SK-N-SH treated with all-trans-retinoic acid at 6 μM for 48 hours (cell line): ENCODE measurements around the gene GNG11.

ENCODE experiments used
- ATAC-seq: fragments of 200-7000 bp; cut with Tn5 transposase; 3 replicates; pipeline ENCODE4 v1.9.1; 2020; ENCODE audit warnings: mild to moderate bottlenecking, moderate library complexity
- ARNTL ChIP-seq: fragments of 450-650 bp; formaldehyde crosslinking; IDR thresholded peaks from 2 replicates; pipeline ENCODE4 v1.5.0; 2020; ENCODE audit warnings: low read depth, mild to moderate bottlenecking, moderate library complexity, borderline replicate concordance
- BACH2 ChIP-seq: fragments of 250-450 bp; sonication (Bioruptor Pico); IDR thresholded peaks from 2 replicates; pipeline ENCODE4 v1.9.0; 2021; ENCODE audit warnings: mild to moderate bottlenecking, borderline replicate concordance
- CSDC2 ChIP-seq: fragments of 250-450 bp; sonication (Bioruptor Pico); IDR thresholded peaks from 2 replicates; pipeline ENCODE4 v1.5.0; 2020; ENCODE audit warnings: mild to moderate bottlenecking, moderate library complexity
- ESRRG ChIP-seq: fragments of 250-450 bp; sonication (Bioruptor Pico); IDR thresholded peaks from 2 replicates; pipeline ENCODE4 v1.6.1; 2021; ENCODE audit warnings: mild to moderate bottlenecking
- GLIS3 ChIP-seq: fragments of 250-450 bp; sonication (Bioruptor Pico); IDR thresholded peaks from 2 replicates; pipeline ENCODE4 v1.5.0; 2020; ENCODE audit warnings: mild to moderate bottlenecking, moderate library complexity
- ISL1 ChIP-seq: fragments of 250-450 bp; sonication (Bioruptor Pico); IDR thresholded peaks from 2 replicates; pipeline ENCODE4 v2.1.2; 2022; ENCODE audit warnings: mild to moderate bottlenecking, moderate library complexity
- OSR1 ChIP-seq: fragments of 250-450 bp; sonication (Bioruptor Pico); IDR thresholded peaks from 2 replicates; pipeline ENCODE4 v1.8.0; 2022; ENCODE audit warnings: moderate library complexity, mild to moderate bottlenecking, inconsistent platforms
- PPARA ChIP-seq: fragments of 250-450 bp; sonication (Bioruptor Pico); IDR thresholded peaks from 2 replicates; pipeline ENCODE4 v1.5.0; 2020; ENCODE audit warnings: mild to moderate bottlenecking, borderline replicate concordance
- RARB ChIP-seq: fragments of 250-450 bp; sonication (Bioruptor Pico); IDR thresholded peaks from 2 replicates; pipeline ENCODE4 v1.8.0; 2021; ENCODE audit warnings: mild to moderate bottlenecking, moderate library complexity
- SNAI2 ChIP-seq: fragments of 250-450 bp; sonication (Bioruptor Pico); IDR thresholded peaks from 2 replicates; pipeline ENCODE4 v1.5.0; 2020; ENCODE audit warnings: mild to moderate bottlenecking, moderate library complexity
- TCF4 ChIP-seq: fragments of 250-450 bp; sonication (Bioruptor Pico); IDR thresholded peaks from 2 replicates; pipeline ENCODE4 v1.8.0; 2021; ENCODE audit warnings: mild to moderate bottlenecking, moderate library complexity, borderline replicate concordance
- TOX ChIP-seq: fragments of 250-450 bp; sonication (Bioruptor Pico); IDR thresholded peaks from 2 replicates; pipeline ENCODE4 v1.8.0; 2021; ENCODE audit warnings: mild to moderate bottlenecking, moderate library complexity, borderline replicate concordance
- ZC3H10 ChIP-seq: fragments of 250-450 bp; sonication (Bioruptor Pico); IDR thresholded peaks from 2 replicates; pipeline ENCODE4 v1.5.1; 2021; ENCODE audit warnings: mild to moderate bottlenecking, moderate library complexity
- ZFP3 ChIP-seq: fragments of 250-450 bp; sonication (Bioruptor Pico); IDR thresholded peaks from 2 replicates; pipeline ENCODE4 v1.5.0; 2020; ENCODE audit warnings: mild to moderate bottlenecking, moderate library complexity
- ZFP30 ChIP-seq: fragments of 450-650 bp; formaldehyde crosslinking; IDR thresholded peaks from 2 replicates; pipeline ENCODE4 v1.5.0; 2022; ENCODE audit warnings: mild to moderate bottlenecking, moderate library complexity
- ZNF565 ChIP-seq: fragments of 450-650 bp; formaldehyde crosslinking; conservative IDR thresholded peaks from 2 replicates; pipeline ENCODE4 v1.5.0; 2020; ENCODE audit warnings: low read depth, mild to moderate bottlenecking, moderate library complexity
- ZNF70 ChIP-seq: fragments of 450-650 bp; formaldehyde crosslinking; IDR thresholded peaks from 2 replicates; pipeline ENCODE4 v1.5.0; 2020; ENCODE audit warnings: mild to moderate bottlenecking, moderate library complexity
- ZNF8 ChIP-seq: fragments of 450-650 bp; formaldehyde crosslinking; IDR thresholded peaks from 2 replicates; pipeline ENCODE4 v1.5.0; 2020; ENCODE audit warnings: mild to moderate bottlenecking, moderate library complexity
- TF ChIP-seq, protein P1 (sequence below): fragments of 250-450 bp; sonication (Bioruptor Pico); IDR thresholded peaks from 2 replicates; pipeline ENCODE4 v1.8.0; 2020; ENCODE audit warnings: mild to moderate bottlenecking, moderate library complexity, borderline replicate concordance
- TF ChIP-seq, protein P2 (sequence below): fragments of 250-450 bp; sonication (Bioruptor Pico); IDR thresholded peaks from 2 replicates; pipeline ENCODE4 v1.5.1; 2021; ENCODE audit warnings: mild to moderate bottlenecking, moderate library complexity
- TF ChIP-seq, protein P3 (sequence below): fragments of 250-450 bp; sonication (Bioruptor Pico); IDR thresholded peaks from 2 replicates; pipeline ENCODE4 v1.8.0; 2021; ENCODE audit warnings: low read depth, mild to moderate bottlenecking, moderate library complexity, borderline replicate concordance
- TF ChIP-seq, protein P4 (sequence below): fragments of 250-450 bp; sonication (Bioruptor Pico); IDR thresholded peaks from 2 replicates; pipeline ENCODE4 v1.5.1; 2020; ENCODE audit warnings: low read depth, mild to moderate bottlenecking, moderate library complexity

Gene GNG11

DNA sequence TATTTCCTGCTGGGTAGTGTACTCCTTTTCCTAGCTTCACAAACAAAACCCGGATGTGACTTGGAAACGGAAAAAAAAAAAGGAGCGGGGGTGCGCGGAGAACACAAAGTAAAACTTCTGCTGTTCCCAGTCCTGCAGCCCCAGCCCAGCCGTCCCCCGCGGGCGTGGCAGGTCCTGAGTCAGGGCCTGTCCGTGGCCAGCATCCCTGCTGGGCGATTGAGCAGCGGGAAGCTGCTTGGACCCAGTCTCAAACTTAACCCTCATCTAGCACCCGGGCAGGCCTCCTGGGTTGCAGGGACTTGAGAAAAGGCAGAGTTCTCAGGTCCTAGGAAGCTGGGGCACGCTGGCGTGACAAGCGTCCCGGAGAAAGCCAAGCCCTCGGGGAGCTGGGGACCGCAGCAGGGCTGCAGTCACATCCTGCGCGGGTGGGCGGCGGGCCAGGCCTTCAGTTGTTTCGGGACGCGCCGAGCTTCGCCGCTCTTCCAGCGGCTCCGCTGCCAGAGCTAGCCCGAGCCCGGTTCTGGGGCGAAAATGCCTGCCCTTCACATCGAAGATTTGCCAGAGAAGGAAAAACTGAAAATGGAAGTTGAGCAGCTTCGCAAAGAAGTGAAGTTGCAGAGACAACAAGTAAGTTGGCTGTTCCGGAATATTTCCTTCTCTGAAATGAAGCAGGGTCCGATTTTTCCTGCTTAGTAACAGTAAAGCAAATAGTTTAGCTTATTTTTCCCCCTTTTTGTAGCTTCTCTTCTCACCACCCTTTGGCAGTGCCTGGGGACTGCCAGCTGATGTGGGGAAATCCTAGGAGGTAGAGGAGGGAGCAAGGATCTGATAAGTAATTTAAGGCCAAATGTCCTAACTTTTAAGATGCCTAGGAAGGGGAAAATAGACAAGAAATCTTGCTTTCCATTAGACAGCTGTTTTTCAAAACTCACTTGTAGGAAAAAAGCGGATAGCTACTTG lies at the start of gene GNG11:
TSS of gene GNG11 (plus strand) at position 129 of the 960 bp plus-strand sequence. CDS start at position 532, 403 bp downstream.
- TF ChIP-seq ZNF8 (CRISPR knock-in tag) (peak; percentile 52), SNAI2 (CRISPR knock-in tag) (no peak), ZFP3 (peak; percentile 50; the same call in 1 of the 2 replicates), ZFP30 (no peak), ZNF70 (CRISPR knock-in tag) (peak; percentile 32; the same call in 1 of the 2 replicates)
- TF ChIP-seq, protein P1, sequence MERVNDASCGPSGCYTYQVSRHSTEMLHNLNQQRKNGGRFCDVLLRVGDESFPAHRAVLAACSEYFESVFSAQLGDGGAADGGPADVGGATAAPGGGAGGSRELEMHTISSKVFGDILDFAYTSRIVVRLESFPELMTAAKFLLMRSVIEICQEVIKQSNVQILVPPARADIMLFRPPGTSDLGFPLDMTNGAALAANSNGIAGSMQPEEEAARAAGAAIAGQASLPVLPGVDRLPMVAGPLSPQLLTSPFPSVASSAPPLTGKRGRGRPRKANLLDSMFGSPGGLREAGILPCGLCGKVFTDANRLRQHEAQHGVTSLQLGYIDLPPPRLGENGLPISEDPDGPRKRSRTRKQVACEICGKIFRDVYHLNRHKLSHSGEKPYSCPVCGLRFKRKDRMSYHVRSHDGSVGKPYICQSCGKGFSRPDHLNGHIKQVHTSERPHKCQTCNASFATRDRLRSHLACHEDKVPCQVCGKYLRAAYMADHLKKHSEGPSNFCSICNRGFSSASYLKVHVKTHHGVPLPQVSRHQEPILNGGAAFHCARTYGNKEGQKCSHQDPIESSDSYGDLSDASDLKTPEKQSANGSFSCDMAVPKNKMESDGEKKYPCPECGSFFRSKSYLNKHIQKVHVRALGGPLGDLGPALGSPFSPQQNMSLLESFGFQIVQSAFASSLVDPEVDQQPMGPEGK (CRISPR knock-in tag) = no peak
- ATAC-seq = peak; percentile 85

DNA sequence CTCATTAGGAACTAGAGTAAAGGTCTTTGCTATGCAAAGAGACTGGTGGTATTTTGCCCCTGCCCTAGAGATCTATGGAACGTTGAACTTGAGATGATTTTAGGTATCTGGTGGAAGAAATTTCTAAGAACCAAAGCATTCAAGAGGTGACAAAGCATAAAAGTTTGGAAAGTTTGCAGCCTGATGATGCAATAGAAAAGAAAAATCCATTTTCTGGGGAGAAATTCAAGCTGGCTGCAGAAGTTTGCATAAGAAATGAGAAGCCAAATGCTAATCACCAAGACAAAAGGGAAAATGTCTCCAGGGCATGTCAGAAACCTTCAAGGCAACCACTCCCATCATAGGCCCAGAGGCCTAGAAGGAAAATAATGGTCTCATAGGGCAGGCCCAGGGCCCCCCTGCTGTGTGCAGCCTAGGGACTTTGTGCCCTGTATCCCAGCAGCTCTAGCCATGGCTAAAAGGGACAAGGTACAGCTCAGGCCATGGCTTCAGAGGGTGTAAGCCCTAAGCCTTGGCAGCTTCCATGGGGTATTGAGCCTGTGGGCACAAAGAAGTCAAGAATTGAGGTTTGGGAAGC lies 47.4 kb upstream of the GNG11 start:
- no peak for ATAC-seq
- no peak for TF ChIP-seq TCF4 (CRISPR knock-in tag)
- TF ChIP-seq CSDC2 (CRISPR knock-in tag) = no peak
- no peak for TF ChIP-seq ZNF565 (CRISPR knock-in tag)
- no peak for TF ChIP-seq ZC3H10 (CRISPR knock-in tag)
- TF ChIP-seq TOX (CRISPR knock-in tag) = no peak

DNA sequence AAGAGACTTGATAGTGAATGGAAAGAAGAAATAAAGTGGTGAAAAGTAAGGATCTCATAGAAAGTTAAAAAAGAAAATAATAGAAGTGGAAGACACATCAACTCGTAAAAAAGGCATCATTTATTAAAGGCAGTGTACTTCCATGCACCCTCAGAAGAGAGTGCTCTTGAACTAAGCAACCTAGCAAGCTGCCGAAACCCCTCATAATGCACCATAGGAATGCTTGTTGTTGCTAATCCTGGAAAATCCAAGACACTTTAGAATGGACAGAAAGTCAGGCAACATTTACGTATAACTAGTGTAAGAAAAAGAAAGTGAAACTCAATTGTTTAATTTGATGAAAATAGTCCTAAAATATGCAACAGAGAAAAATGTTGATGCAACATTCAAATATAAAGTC lies 43.8 kb upstream of the GNG11 start:
- ATAC-seq = no peak
- no peak for TF ChIP-seq RARB
- TF ChIP-seq SNAI2 (CRISPR knock-in tag) = no peak
- no peak for TF ChIP-seq ZNF8 (CRISPR knock-in tag)
- TF ChIP-seq GLIS3 = no peak
- no peak for TF ChIP-seq TOX (CRISPR knock-in tag)
- TF ChIP-seq, protein P2, sequence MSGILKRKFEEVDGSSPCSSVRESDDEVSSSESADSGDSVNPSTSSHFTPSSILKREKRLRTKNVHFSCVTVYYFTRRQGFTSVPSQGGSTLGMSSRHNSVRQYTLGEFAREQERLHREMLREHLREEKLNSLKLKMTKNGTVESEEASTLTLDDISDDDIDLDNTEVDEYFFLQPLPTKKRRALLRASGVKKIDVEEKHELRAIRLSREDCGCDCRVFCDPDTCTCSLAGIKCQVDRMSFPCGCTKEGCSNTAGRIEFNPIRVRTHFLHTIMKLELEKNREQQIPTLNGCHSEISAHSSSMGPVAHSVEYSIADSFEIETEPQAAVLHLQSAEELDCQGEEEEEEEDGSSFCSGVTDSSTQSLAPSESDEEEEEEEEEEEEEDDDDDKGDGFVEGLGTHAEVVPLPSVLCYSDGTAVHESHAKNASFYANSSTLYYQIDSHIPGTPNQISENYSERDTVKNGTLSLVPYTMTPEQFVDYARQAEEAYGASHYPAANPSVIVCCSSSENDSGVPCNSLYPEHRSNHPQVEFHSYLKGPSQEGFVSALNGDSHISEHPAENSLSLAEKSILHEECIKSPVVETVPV (CRISPR knock-in tag) = no peak

DNA sequence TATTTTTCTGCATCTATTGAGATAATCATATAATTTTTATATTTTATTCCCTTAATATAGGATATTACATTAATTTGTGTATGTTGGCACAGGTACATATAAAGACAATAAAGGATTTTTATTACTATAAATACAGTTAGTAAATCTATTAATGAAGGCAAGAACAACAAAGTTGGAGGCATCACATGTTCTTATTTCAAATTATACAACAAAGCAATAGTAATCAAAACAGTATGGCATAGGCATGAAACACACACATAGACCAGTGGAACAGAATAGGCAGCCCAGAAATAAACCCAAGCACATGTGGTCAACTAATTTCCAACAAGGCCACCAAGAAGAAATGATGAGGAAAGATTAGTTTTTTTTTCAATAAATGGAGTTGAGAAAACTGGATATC lies 42.2 kb upstream of the GNG11 start:
- no peak for ATAC-seq
- no peak for TF ChIP-seq ISL1 (CRISPR knock-in tag)
- no peak for TF ChIP-seq TOX (CRISPR knock-in tag)
- no peak for TF ChIP-seq SNAI2 (CRISPR knock-in tag)
- TF ChIP-seq, protein P3, sequence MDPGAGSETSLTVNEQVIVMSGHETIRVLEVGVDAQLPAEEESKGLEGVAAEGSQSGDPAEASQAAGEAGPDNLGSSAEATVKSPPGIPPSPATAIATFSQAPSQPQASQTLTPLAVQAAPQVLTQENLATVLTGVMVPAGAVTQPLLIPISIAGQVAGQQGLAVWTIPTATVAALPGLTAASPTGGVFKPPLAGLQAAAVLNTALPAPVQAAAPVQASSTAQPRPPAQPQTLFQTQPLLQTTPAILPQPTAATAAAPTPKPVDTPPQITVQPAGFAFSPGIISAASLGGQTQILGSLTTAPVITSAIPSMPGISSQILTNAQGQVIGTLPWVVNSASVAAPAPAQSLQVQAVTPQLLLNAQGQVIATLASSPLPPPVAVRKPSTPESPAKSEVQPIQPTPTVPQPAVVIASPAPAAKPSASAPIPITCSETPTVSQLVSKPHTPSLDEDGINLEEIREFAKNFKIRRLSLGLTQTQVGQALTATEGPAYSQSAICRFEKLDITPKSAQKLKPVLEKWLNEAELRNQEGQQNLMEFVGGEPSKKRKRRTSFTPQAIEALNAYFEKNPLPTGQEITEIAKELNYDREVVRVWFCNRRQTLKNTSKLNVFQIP = no peak
- TF ChIP-seq ZNF8 (CRISPR knock-in tag) = no peak
- TF ChIP-seq OSR1 (CRISPR knock-in tag) = no peak
- no peak for TF ChIP-seq PPARA
- no peak for TF ChIP-seq GLIS3
- TF ChIP-seq ZNF565 (CRISPR knock-in tag) = no peak
- no peak for TF ChIP-seq TCF4 (CRISPR knock-in tag)
- TF ChIP-seq, protein P4, sequence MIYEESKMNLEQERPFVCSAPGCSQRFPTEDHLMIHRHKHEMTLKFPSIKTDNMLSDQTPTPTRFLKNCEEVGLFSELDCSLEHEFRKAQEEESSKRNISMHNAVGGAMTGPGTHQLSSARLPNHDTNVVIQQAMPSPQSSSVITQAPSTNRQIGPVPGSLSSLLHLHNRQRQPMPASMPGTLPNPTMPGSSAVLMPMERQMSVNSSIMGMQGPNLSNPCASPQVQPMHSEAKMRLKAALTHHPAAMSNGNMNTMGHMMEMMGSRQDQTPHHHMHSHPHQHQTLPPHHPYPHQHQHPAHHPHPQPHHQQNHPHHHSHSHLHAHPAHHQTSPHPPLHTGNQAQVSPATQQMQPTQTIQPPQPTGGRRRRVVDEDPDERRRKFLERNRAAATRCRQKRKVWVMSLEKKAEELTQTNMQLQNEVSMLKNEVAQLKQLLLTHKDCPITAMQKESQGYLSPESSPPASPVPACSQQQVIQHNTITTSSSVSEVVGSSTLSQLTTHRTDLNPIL = no peak
- TF ChIP-seq, protein P2 (CRISPR knock-in tag) = no peak
- no peak for TF ChIP-seq ESRRG (CRISPR knock-in tag)
- no peak for TF ChIP-seq ARNTL
- TF ChIP-seq ZFP3 = no peak
- TF ChIP-seq BACH2 (CRISPR knock-in tag) = no peak
